GM19239 (cell line): Measurements from ENCODE around the gene WDR1.

Experiments used
- DNase-seq: peaks from one replicate; pipeline ENCODE4 v3.0.0; 2011; ENCODE audit warnings: low spot score; ENCODE audit not compliant: insufficient read length
- FAIRE-seq: peaks from 2 replicates; lab custom pipeline; 2011; peaks lifted over from hg19 to GRCh38; lab: Jason Lieb, UNC

WDR1 gene

DNA sequence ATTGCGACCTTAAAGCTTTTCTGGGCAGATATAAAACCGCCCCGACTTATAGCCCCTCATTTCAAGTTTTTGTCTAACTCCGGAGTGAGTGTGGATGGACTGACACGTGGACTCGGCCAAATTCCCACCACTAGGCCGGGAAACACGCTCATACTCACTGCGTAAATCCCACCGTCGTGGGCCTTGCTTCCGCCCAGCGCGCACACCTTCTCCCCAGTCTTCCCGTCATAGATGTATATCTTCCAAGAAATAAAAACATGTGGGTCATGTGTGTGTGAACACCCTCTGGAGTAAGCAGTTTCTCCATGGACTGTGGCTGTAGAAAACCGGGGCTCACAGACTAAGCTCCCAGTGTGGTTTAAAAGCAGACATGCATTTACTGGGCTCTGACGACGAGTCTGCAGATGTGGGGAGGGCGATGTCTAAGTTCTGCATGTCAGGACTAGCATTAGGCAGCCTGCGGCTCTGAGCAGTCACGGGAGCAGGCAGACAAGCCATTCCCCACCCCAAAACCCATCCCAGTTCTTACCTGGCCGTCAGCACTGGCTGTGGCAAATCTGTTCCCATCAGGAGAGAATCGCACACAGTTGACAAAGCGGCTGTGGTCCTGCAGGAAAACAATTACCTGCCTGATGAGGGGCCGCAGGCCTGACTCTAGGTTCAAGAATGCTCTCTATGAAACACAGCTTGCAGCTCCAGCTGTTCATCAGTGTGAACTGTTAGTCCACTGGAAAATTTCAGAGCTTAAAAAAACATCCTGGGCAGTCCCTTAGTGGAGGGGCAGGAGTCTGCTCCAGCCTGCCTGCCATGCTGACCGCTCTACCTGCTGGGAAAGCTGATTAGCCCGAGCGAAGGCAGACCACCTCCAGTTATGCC, 28.2 kb downstream of the WDR1 start:
- DNase-seq (no peak), FAIRE-seq (no peak)

- FAIRE-seq = no peak
- DNase-seq = no peak
Measured at GRCh38 chr4:10087152-10087791, 29.3 kb downstream of the WDR1 start.

GRCh38 chr4:10086506-10087120, 30.0 kb downstream of the WDR1 start:
- DNase-seq = no peak
- no peak for FAIRE-seq

- FAIRE-seq = no peak
- no peak for DNase-seq
Measured at GRCh38 chr4:10085828-10086505, 30.6 kb downstream of the WDR1 start.

DNA sequence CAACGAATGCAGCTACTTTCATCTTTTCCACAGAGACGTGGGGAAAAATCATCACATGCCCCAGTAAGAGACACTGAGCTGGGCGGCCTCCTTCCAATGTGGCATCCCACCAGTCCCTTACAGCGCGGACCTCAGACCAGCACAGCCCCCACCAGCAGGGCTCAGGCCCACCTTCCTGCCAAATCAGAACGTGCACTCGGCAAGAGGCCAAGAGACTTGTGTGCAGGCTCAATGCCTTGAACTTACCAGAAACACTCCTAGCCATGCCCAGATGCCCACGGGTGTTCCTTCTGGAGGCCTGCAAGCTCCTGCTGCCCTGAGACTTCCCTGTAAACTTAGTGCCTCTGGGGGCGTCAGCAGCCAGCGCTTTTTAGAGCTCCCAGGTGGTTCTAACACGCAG, 31.2 kb downstream of the WDR1 start:
- DNase-seq = no peak
- no peak for FAIRE-seq

GRCh38 chr4:10084651-10085358, 31.8 kb downstream of the WDR1 start:
- DNase-seq = no peak
- FAIRE-seq = no peak

GRCh38 chr4:10083861-10084641, 32.5 kb downstream of the WDR1 start:
- no peak for DNase-seq
- no peak for FAIRE-seq

DNA sequence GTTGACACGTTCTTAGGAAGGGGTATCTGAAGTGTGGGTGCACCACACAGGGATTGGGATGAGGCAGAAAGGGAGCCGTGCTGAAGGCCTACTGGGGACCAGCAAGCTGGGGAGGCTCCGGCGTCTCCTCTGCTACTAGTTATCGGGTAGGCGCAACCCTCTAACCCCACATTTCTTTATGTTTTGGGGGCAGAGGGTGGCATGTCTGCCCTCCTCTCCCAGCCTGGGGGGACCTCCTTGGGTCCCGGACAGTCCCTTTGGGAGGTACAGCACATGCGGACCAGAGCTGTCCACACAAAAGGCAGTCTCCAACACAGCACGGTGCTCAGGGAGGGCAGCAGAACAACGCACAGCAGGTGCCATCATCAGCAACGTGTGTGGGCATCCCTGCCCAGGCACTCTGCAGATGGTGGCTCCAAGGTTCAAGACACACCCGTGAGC, 33.2 kb downstream of the WDR1 start:
- FAIRE-seq (no peak), DNase-seq (no peak)

- no peak for DNase-seq
- no peak for FAIRE-seq
Measured at GRCh38 chr4:10082459-10083272, 33.9 kb downstream of the WDR1 start.

GRCh38 chr4:10082047-10082446, 34.6 kb downstream of the WDR1 start:
- DNase-seq (no peak), FAIRE-seq (no peak)

GRCh38 chr4:10081218-10081606, 35.4 kb downstream of the WDR1 start:
- DNase-seq (no peak), FAIRE-seq (no peak)

GRCh38 chr4:10080589-10081217, 35.9 kb downstream of the WDR1 start:
- DNase-seq (no peak), FAIRE-seq (peak; percentile 40)

DNA sequence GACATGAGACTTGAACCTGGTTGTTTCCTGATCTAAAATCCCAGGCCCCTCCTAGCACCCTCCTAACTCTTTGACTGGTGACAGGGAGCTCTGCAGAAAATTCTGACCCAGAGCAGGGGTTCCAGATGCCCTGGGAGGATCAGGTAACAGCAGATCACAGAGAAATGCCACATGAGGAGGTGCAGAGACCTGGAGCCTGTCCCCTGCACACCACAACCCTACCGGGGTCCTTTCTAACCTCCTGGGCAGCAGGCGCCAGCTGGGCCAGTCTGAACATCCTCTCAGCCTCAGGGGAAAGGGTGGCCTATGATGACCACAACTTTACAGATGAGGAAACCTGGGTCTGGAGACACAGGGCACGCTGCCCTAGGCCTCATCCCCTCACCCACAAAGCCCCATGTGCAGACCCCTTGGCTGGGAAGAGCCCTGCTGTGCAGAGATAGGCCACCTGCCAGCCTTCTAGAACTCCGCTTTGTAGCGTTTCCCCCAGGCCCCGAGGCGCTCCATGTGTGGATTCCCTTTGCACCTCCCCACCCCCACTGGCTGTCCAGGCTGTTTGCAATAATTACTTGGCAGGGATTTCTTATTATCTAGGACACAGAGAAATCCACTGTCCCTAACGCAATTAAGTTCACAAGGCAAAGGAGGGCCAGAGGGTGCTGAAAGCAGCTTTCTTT, 36.5 kb downstream of the WDR1 start:
- no peak for DNase-seq
- FAIRE-seq = no peak

- FAIRE-seq (no peak), DNase-seq (no peak)
Measured at GRCh38 chr4:10079256-10079655, 37.3 kb downstream of the WDR1 start.

DNA sequence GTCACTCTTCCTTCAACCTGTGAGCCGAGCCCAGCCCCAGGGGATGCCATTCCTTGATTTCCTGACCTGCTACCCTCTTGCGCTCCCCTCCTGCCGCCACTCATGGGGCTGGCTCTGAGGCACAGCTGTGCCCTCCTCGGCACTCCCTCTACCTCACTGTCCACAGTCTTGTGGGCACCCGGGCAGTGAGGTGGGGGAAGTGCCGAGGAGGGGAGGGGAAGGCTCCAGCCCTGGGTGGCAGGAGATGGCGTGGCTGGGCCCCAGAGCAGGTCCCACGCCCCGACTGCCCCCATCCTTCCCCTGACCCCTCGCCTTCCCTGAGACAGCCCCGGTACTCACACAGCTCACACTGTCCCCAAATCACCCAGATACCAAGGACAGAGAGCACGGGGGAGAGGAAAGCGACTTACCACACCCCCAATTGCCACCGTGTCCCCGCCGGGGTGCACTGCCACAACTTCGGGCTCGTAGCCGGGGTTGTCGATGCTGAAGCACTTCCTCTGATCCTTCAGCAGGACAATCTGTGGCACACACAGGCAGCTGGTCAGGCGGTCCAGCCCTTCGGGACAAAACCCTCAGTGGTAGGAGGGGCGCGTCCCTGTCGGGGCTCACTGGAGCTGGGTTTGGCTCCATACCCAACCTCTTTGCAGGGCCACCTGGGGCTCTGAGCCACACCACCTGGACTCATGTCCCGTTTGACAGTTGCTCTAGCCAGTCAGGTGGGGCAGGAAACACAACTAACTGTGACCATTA, 37.9 kb downstream of the WDR1 start:
- DNase-seq (no peak), FAIRE-seq (no peak)

GRCh38 chr4:10077483-10078335, 38.9 kb downstream of the WDR1 start:
- DNase-seq (no peak), FAIRE-seq (no peak)
